Stimulated activated CD4-positive, alpha-beta T cell treated with anti-CD3 and anti-CD28 coated beads, Interleukin-4, amount 100 ng/mL, for 1 hour (primary cell): ENCODE results near the gene SLC25A39.
A peak's percentile ranks its signal among the peaks of the same experiment; 100 is the strongest.
"Not testable (repeated sequence)": the region's sequence is repeated elsewhere in the genome, so short reads cannot be mapped to it uniquely, and the experiment has no call there.

Source experiments
- DNase-seq: peaks from one replicate; pipeline ENCODE4 v3.0.0-alpha.2; 2020

Gene SLC25A39

GRCh38 chr17:44333371-44333770 lies 8.7 kb upstream of the SLC25A39 start:
- no peak for DNase-seq

GRCh38 chr17:44331249-44331760 lies 6.7 kb upstream of the SLC25A39 start:
- DNase-seq, result peak; percentile 52

GRCh38 chr17:44330263-44330662 lies 5.6 kb upstream of the SLC25A39 start:
- DNase-seq, result not testable (repeated sequence)

GRCh38 chr17:44329516-44329915 lies 4.9 kb upstream of the SLC25A39 start:
- DNase-seq, result not testable (repeated sequence)

- DNase-seq, result no peak
These were observed 3.3 kb upstream of the SLC25A39 start for GRCh38 chr17:44327715-44328449.

GRCh38 chr17:44326861-44327444 lies 2.3 kb upstream of the SLC25A39 start:
- peak; percentile 91 for DNase-seq

GRCh38 chr17:44324092-44324570 lies 492 bp downstream of the SLC25A39 start:
- DNase-seq, result no peak

GRCh38 chr17:44323359-44324091 lies 1.1 kb downstream of the SLC25A39 start:
- no peak for DNase-seq

- no peak for DNase-seq
These were observed 2.3 kb downstream of the SLC25A39 start for GRCh38 chr17:44322236-44322895.

GRCh38 chr17:44321246-44322120 lies 3.1 kb downstream of the SLC25A39 start:
- no peak for DNase-seq

GRCh38 chr17:44320066-44320465 lies 4.6 kb downstream of the SLC25A39 start:
- DNase-seq, result no peak

GRCh38 chr17:44318077-44318892 lies 6.3 kb downstream of the SLC25A39 start:
- no peak for DNase-seq

GRCh38 chr17:44317545-44317944 lies 7.1 kb downstream of the SLC25A39 start:
- no peak for DNase-seq

GRCh38 chr17:44315760-44316731 lies 8.6 kb downstream of the SLC25A39 start:
- no peak for DNase-seq

- peak; percentile 53 for DNase-seq
These were observed 9.6 kb downstream of the SLC25A39 start for GRCh38 chr17:44314869-44315661.

GRCh38 chr17:44314524-44314868 lies 10.1 kb downstream of the SLC25A39 start:
- no peak for DNase-seq

GRCh38 chr17:44314031-44314430 lies 10.6 kb downstream of the SLC25A39 start:
- no peak for DNase-seq

GRCh38 chr17:44312396-44313104 lies 12.1 kb downstream of the SLC25A39 start:
- no peak for DNase-seq
